ENCODE results near the gene FLOT2. TPM values are rescaled to one million over a fixed set of nuclear protein-coding genes. Genes with fewer than 3 reads are reported as not detected.

FLOT2 gene
- total and polyA plus RNA-seq, 12 donors: 23.8 to 193 (median 69.1) TPM

DNA sequence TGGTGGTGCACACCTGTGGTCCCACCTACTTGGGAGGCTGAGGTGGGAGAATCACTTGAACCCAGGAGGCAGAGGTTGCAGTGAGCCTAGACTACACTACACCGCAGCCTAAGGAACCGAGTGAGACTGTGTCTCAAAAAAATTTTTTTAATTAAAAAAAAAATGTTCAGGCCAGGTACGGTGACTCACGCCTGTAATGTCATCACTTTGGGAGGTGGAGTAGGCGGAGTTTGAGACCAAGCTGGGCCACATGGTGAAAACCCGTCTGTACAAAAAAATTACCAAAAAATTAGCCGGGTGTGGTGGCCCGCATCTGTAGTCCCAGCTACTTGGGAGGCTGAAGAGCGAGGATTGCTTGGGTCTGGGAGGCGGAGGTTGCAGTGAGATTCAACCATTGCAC lies 51.3 kb downstream of the FLOT2 start:
- Histone ChIP-seq H3K9me3 (replicated peaks in 1 of 3) (no peaks in the 10 kb centered on the region), H3K27me3 (no peaks in the 10 kb centered on the region), H3K4me3 (no peak overlapping the region), H3K4me1 (replicated peaks in 1 of 2) (peaks cover 5 to 8% of the 10 kb centered on the region in 2 donors), H3K36me3 (replicated peaks in 1 of 2) (no peaks in the 10 kb centered on the region), H3K27ac (no peak overlapping the region)
- intact Hi-C loops (cut with DNase I): loop anchor here in 1 of 2 donors (10.0 kb wide), 1 partner anchor 91 kb away; no protein-coding TSS in a partner anchor
- no peak for DNase-seq
- TF ChIP-seq, protein P1, sequence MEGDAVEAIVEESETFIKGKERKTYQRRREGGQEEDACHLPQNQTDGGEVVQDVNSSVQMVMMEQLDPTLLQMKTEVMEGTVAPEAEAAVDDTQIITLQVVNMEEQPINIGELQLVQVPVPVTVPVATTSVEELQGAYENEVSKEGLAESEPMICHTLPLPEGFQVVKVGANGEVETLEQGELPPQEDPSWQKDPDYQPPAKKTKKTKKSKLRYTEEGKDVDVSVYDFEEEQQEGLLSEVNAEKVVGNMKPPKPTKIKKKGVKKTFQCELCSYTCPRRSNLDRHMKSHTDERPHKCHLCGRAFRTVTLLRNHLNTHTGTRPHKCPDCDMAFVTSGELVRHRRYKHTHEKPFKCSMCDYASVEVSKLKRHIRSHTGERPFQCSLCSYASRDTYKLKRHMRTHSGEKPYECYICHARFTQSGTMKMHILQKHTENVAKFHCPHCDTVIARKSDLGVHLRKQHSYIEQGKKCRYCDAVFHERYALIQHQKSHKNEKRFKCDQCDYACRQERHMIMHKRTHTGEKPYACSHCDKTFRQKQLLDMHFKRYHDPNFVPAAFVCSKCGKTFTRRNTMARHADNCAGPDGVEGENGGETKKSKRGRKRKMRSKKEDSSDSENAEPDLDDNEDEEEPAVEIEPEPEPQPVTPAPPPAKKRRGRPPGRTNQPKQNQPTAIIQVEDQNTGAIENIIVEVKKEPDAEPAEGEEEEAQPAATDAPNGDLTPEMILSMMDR (IDR thresholded peaks at IDR 0.05): no peak
- TF ChIP-seq POLR2A (IDR thresholded peaks at IDR 0.05): no peak
- 84 to 92% (median 89%) methylated on average over 10 of the region's 10 CpGs for WGBS, 4 donors

DNA sequence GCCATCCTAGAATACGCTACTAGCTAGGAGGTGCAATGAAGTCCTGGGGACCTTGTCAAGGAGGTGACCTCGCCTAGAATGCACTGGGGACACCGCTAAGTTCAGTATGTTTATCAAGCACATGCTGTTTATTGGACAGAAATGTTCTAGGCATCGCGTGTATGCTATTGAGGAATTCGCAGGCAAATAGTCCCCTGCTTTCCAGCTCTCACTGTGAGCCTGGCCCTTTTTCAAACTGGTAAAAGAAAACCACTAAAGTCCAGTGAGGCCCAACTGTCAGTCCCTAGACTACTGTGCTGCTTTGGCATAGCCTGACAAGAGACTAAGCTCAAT lies 53.8 kb downstream of the FLOT2 start:
- intact Hi-C loops (cut with DNase I): loop anchor here in 1 of 2 donors (10.0 kb wide), 1 partner anchor 89 kb away; no protein-coding TSS in a partner anchor
- no peak overlapping the region for H3K4me3 ChIP-seq
- WGBS, 4 donors: 91 to 96% (median 93%) methylated on average over 6 of the region's 6 CpGs
- H3K36me3 ChIP-seq (replicated peaks in 1 of 2): no peaks in the 10 kb centered on the region
- no peaks in the 10 kb centered on the region for H3K27me3 ChIP-seq
- no peaks in the 10 kb centered on the region for H3K9me3 ChIP-seq (replicated peaks in 1 of 3)
- no peak for TF ChIP-seq POLR2A (IDR thresholded peaks at IDR 0.05)
- TF ChIP-seq, protein P1 (IDR thresholded peaks at IDR 0.05): no peak
- no peak for DNase-seq
- H3K27ac ChIP-seq: no peak overlapping the region
- peaks cover 5 to 10% of the 10 kb centered on the region in 2 donors for H3K4me1 ChIP-seq (replicated peaks in 1 of 2)

DNA sequence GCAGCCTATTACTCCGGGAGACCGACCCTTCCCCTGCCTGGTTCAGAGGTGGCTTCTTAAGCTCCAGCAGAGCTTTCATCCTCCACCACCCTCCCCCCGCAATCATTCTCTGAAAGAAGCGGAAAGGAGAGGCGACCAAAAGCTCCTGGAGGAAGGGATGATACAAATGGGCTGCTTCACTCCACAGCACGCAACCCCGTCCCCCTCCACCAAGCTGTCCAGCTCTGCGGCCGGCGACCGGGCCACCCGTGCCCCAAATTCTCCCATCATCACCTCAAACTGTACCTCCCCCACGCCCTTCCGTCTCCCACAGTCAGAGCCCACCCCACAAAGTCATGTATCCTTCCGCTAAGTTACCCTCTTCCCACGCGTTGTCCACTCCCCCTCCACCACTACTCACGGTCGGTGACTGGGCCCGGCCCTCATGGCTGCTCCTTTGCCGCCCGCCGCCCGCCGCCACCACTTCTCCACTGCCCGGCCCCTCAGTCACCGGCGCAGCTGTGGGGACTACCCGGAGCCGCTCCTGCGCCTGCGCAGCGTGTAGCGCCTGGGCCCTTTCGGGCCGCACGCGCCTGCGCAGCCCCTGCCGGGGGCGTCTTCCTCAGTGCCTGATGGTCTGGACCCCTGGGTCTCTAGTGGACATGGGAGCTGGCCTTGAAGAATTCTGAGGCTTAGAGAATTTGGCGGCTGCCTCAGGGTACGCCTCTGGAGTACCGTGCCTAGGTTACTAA lies 55.1 kb downstream of the FLOT2 start, which contains the start of gene FAM222B:
FAM222B (minus strand) TSS at position 509 of the 731 bp plus-strand sequence. CDS start 76,123 bp downstream, outside the sequence.
- Histone ChIP-seq H3K27ac (peak within 1 kb of the TSS in 3 of 5 donors; percentile 21 to 86 (median 69)), H3K4me3 (peak within 1 kb of the TSS; percentile 21 to 89 (median 56)), H3K27me3 (no peaks in the 10 kb centered on the region), H3K9me3 (replicated peaks in 1 of 3) (no peaks in the 10 kb centered on the region), H3K4me1 (replicated peaks in 1 of 2) (peaks cover 5 to 10% of the 10 kb centered on the region in 2 donors), H3K36me3 (replicated peaks in 1 of 2) (no peaks in the 10 kb centered on the region)
- peak; percentile 75 to 83 (median 80) for DNase-seq
- intact Hi-C loops (cut with DNase I): loop anchor here in 1 of 2 donors (10.0 kb wide), 1 partner anchor 88 kb away; no protein-coding TSS in a partner anchor
- 0 to 2% (median 1%) methylated on average over 19 to 44 of the region's 44 CpGs for WGBS, 4 donors
- peak; percentile 52 to 77 for TF ChIP-seq POLR2A (IDR thresholded peaks at IDR 0.05)
- TF ChIP-seq, protein P1 (IDR thresholded peaks at IDR 0.05): peak in 1 of 6 experiments; percentile 7

DNA sequence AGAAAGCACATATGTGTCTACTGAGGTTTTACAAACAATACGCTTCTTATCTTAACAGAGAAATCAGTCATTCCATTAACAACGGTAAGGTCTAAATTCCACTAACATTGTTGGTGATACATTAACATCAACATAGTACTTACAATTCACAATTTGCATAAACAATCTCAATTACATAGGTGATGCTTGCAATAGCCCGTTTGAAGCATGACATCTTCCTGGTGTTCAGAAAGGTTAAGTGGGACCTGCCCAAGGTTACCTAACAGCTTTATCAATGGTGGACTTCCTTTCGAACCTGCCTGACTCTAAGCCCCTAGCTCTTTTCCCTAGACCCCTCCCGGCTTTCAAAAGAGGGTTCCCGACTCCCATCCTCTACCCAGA lies 55.6 kb downstream of the FLOT2 start:
- peak overlapping the region in 2 of 5 donors; percentile 69 to 86 for H3K27ac ChIP-seq
- intact Hi-C loops (cut with DNase I): loop anchor here in 1 of 2 donors (10.0 kb wide), 1 partner anchor 87 kb away; no protein-coding TSS in a partner anchor
- H3K4me1 ChIP-seq (replicated peaks in 1 of 2): peaks cover 5 to 10% of the 10 kb centered on the region in 2 donors
- H3K36me3 ChIP-seq (replicated peaks in 1 of 2): no peaks in the 10 kb centered on the region
- TF ChIP-seq, protein P1 (IDR thresholded peaks at IDR 0.05): no peak
- TF ChIP-seq POLR2A (IDR thresholded peaks at IDR 0.05): no peak
- no peaks in the 10 kb centered on the region for H3K9me3 ChIP-seq (replicated peaks in 1 of 3)
- WGBS, 4 donors: 1 to 5% (median 2%) methylated on average over 6 of the region's 6 CpGs
- no peaks in the 10 kb centered on the region for H3K27me3 ChIP-seq
- no peak for DNase-seq
- peak overlapping the region; percentile 21 to 89 (median 56) for H3K4me3 ChIP-seq

Measured in adrenal gland (tissue), 12 donors.